GM18517 (cell line): Measurements from ENCODE around the gene ADNP.

ENCODE experiments used
- ATAC-seq: cut with Tn5 transposase; IDR thresholded peaks from one replicate; pipeline ENCODE4 v1.9.1; 2021; ENCODE audit warnings: mild to moderate bottlenecking, moderate library complexity; ENCODE audit not compliant: unreplicated experiment

ADNP gene

GRCh38 chr20:50874111-50874757 lies 57.0 kb downstream of the ADNP start:
- no peak for ATAC-seq

- no peak for ATAC-seq
Measured at GRCh38 chr20:50873585-50873984, 57.7 kb downstream of the ADNP start.

- no peak for ATAC-seq
Measured at GRCh38 chr20:50872560-50873425, 58.4 kb downstream of the ADNP start.

GRCh38 chr20:50870561-50871161 lies 60.6 kb downstream of the ADNP start:
- ATAC-seq, result no peak

- no peak for ATAC-seq
Measured at GRCh38 chr20:50868509-50869495, 62.4 kb downstream of the ADNP start.

GRCh38 chr20:50867805-50868204 lies 63.4 kb downstream of the ADNP start:
- ATAC-seq, result no peak

- no peak for ATAC-seq
Measured at GRCh38 chr20:50866831-50867230, 64.4 kb downstream of the ADNP start.

GRCh38 chr20:50866036-50866685 lies 65.1 kb downstream of the ADNP start:
- ATAC-seq, result no peak

- ATAC-seq, result no peak
Measured at GRCh38 chr20:50865591-50865990, 65.6 kb downstream of the ADNP start.

- ATAC-seq, result no peak
Measured at GRCh38 chr20:50865114-50865513, 66.1 kb downstream of the ADNP start.

GRCh38 chr20:50862546-50862945 lies 68.7 kb downstream of the ADNP start:
- no peak for ATAC-seq

- no peak for ATAC-seq
Measured at GRCh38 chr20:50861012-50861411, 70.2 kb downstream of the ADNP start.

GRCh38 chr20:50859161-50859560 lies 72.1 kb downstream of the ADNP start:
- ATAC-seq, result no peak

GRCh38 chr20:50858525-50858924 lies 72.7 kb downstream of the ADNP start:
- no peak for ATAC-seq

- ATAC-seq, result no peak
Measured at GRCh38 chr20:50857348-50857747, 73.9 kb downstream of the ADNP start.

- ATAC-seq, result no peak
Measured at GRCh38 chr20:50856475-50857041, 74.7 kb downstream of the ADNP start.

GRCh38 chr20:50855498-50856474 lies 75.5 kb downstream of the ADNP start:
- ATAC-seq, result no peak

- no peak for ATAC-seq
Measured at GRCh38 chr20:50854506-50855249, 76.6 kb downstream of the ADNP start.
